ENCODE results near the gene KCNJ3. TPM values are rescaled to one million over a fixed set of nuclear protein-coding genes. Genes with fewer than 3 reads are reported as not detected.

Gene KCNJ3
- total and polyA plus RNA-seq, 11 donors, result 0.07 to 6.2 (median 0.40) TPM

- ATAC-seq (no peak), DNase-seq (no peak)
- Histone ChIP-seq H3K4me1 (no peaks in the 10 kb centered on the region), H3K27ac (no peak overlapping the region), H3K4me3 (no peak overlapping the region), H3K36me3 (no peaks in the 10 kb centered on the region), H3K27me3 (no peaks in the 10 kb centered on the region), H3K9me3 (no peaks in the 10 kb centered on the region)
- whole genome bisulfite sequencing, 4 donors, result 74 to 89% (median 81%) methylated on average over 1 of the region's 1 CpG
- intact Hi-C loops (cut with DNase I), result no loop called here
- TF ChIP-seq CTCF (IDR thresholded peaks at IDR 0.05) (no peak), POLR2A (IDR thresholded peaks at IDR 0.05) (no peak)
Measured at GRCh38 chr2:154814856-154815255, 116.4 kb downstream of the KCNJ3 start.

GRCh38 chr2:154825358-154825757, 126.9 kb downstream of the KCNJ3 start:
- intact Hi-C loops (cut with DNase I), result no loop called here
- H3K36me3 ChIP-seq, result no peaks in the 10 kb centered on the region
- TF ChIP-seq CTCF (IDR thresholded peaks at IDR 0.05), result no peak
- TF ChIP-seq POLR2A (IDR thresholded peaks at IDR 0.05), result no peak
- H3K27me3 ChIP-seq, result no peaks in the 10 kb centered on the region
- no peak overlapping the region for H3K27ac ChIP-seq
- H3K4me3 ChIP-seq, result no peak overlapping the region
- WGBS, 4 donors, result 42 to 96% (median 75%) methylated on average over 2 of the region's 2 CpGs
- no peak for ATAC-seq
- no peaks in the 10 kb centered on the region for H3K4me1 ChIP-seq
- DNase-seq, result no peak
- H3K9me3 ChIP-seq, result no peaks in the 10 kb centered on the region

- H3K27ac ChIP-seq, result peak overlapping the region in 1 of 12 donors; percentile 27
- no peak for TF ChIP-seq POLR2A (IDR thresholded peaks at IDR 0.05)
- TF ChIP-seq CTCF (IDR thresholded peaks at IDR 0.05), result no peak
- 60 to 70% (median 67%) methylated on average over 5 of the region's 5 CpGs for WGBS, 4 donors
- H3K36me3 ChIP-seq, result no peaks in the 10 kb centered on the region
- H3K9me3 ChIP-seq, result no peaks in the 10 kb centered on the region
- DNase-seq, result no peak
- intact Hi-C loops (cut with DNase I), result no loop called here
- peak overlapping the region in 5 of 12 donors; percentile 13 to 23 (median 20) for H3K4me3 ChIP-seq
- H3K4me1 ChIP-seq, result no peaks in the 10 kb centered on the region
- peak in 1 of 4 donors; percentile 56 for ATAC-seq
- H3K27me3 ChIP-seq, result no peaks in the 10 kb centered on the region
Measured at GRCh38 chr2:154826827-154827226, 128.3 kb downstream of the KCNJ3 start.

GRCh38 chr2:154827286-154827685, 128.8 kb downstream of the KCNJ3 start:
- Histone ChIP-seq H3K27ac (peak overlapping the region in 1 of 12 donors; percentile 27), H3K4me3 (peak overlapping the region in 5 of 12 donors; percentile 13 to 23 (median 20)), H3K27me3 (no peaks in the 10 kb centered on the region), H3K36me3 (no peaks in the 10 kb centered on the region), H3K9me3 (no peaks in the 10 kb centered on the region), H3K4me1 (no peaks in the 10 kb centered on the region)
- ATAC-seq (peak in 1 of 4 donors; percentile 63), DNase-seq (no peak)
- TF ChIP-seq CTCF (IDR thresholded peaks at IDR 0.05) (no peak), POLR2A (IDR thresholded peaks at IDR 0.05) (no peak)
- intact Hi-C loops (cut with DNase I), result no loop called here
- WGBS, 4 donors, result 44 to 66% (median 47%) methylated on average over 1 of the region's 1 CpG
